ENCODE data around the gene SOWAHD. TPM values are rescaled to one million over a fixed set of nuclear protein-coding genes. Genes with fewer than 3 reads are reported as not detected.

The SOWAHD gene
- total RNA-seq, 2 donors from 2014 or later = not detected

- Histone ChIP-seq H3K36me3 (no peaks in the 10 kb centered on the region), H3K4me3 (no peak overlapping the region), H3K9me3 (no peaks in the 10 kb centered on the region), H3K4me1 (ENCODE audit: control insufficient read depth in 1 of 2, low read depth in 2 of 2) (no peaks in the 10 kb centered on the region), H3K27me3 (replicated peaks; ENCODE audit: insufficient read depth) (no peaks in the 10 kb centered on the region), H3K27ac (no peak overlapping the region)
- ATAC-seq (ENCODE audit: insufficient number of reproducible peaks, low FRiP score, low read depth) (no peak), DNase-seq (ENCODE audit: low spot score) (no peak)
- no peak for TF ChIP-seq CTCF (IDR thresholded peaks at IDR 0.05)
These were observed 17.3 kb downstream of the SOWAHD start for GRCh38 chrX:119775517-119776238.

GRCh38 chrX:119778829-119779228 lies 20.4 kb downstream of the SOWAHD start:
- Histone ChIP-seq H3K4me3 (no peak overlapping the region), H3K9me3 (no peaks in the 10 kb centered on the region), H3K4me1 (ENCODE audit: control insufficient read depth in 1 of 2, low read depth in 2 of 2) (no peaks in the 10 kb centered on the region), H3K27me3 (replicated peaks; ENCODE audit: insufficient read depth) (no peaks in the 10 kb centered on the region), H3K36me3 (no peaks in the 10 kb centered on the region), H3K27ac (no peak overlapping the region)
- no peak for ATAC-seq (ENCODE audit: insufficient number of reproducible peaks, low FRiP score, low read depth)
- DNase-seq (ENCODE audit: low spot score) = no peak
- no peak for TF ChIP-seq CTCF (IDR thresholded peaks at IDR 0.05)

- Histone ChIP-seq H3K27ac (no peak overlapping the region), H3K9me3 (no peaks in the 10 kb centered on the region), H3K36me3 (peaks cover 3% of the 10 kb centered on the region), H3K4me1 (ENCODE audit: control insufficient read depth in 1 of 2, low read depth in 2 of 2) (peaks cover 0 to 3% of the 10 kb centered on the region in 2 donors), H3K27me3 (replicated peaks; ENCODE audit: insufficient read depth) (no peaks in the 10 kb centered on the region), H3K4me3 (no peak overlapping the region)
- DNase-seq (ENCODE audit: low spot score) (no peak), ATAC-seq (ENCODE audit: insufficient number of reproducible peaks, low FRiP score, low read depth) (no peak)
- no peak for TF ChIP-seq CTCF (IDR thresholded peaks at IDR 0.05)
These were observed 24.6 kb downstream of the SOWAHD start for GRCh38 chrX:119783026-119783425.

GRCh38 chrX:119784747-119785446 lies 26.5 kb downstream of the SOWAHD start:
- no peak for DNase-seq (ENCODE audit: low spot score)
- H3K27me3 ChIP-seq (replicated peaks; ENCODE audit: insufficient read depth) = no peaks in the 10 kb centered on the region
- H3K36me3 ChIP-seq = peaks cover 11% of the 10 kb centered on the region
- H3K27ac ChIP-seq = no peak overlapping the region
- H3K4me3 ChIP-seq = no peak overlapping the region
- TF ChIP-seq CTCF (IDR thresholded peaks at IDR 0.05) = no peak
- ATAC-seq (ENCODE audit: insufficient number of reproducible peaks, low FRiP score, low read depth) = no peak
- H3K9me3 ChIP-seq = no peaks in the 10 kb centered on the region
- H3K4me1 ChIP-seq (ENCODE audit: control insufficient read depth in 1 of 2, low read depth in 2 of 2) = peaks cover 3 to 14% of the 10 kb centered on the region in 2 donors

- peak overlapping the region; percentile 86 to 96 for H3K27ac ChIP-seq
- ATAC-seq (ENCODE audit: insufficient number of reproducible peaks, low FRiP score, low read depth) = peak; percentile 38
- TF ChIP-seq CTCF (IDR thresholded peaks at IDR 0.05) = no peak
- H3K4me1 ChIP-seq (ENCODE audit: control insufficient read depth in 1 of 2, low read depth in 2 of 2) = peaks cover 3 to 20% of the 10 kb centered on the region in 2 donors
- no peaks in the 10 kb centered on the region for H3K9me3 ChIP-seq
- H3K4me3 ChIP-seq = peak overlapping the region; percentile 89
- no peaks in the 10 kb centered on the region for H3K27me3 ChIP-seq (replicated peaks; ENCODE audit: insufficient read depth)
- no peak for DNase-seq (ENCODE audit: low spot score)
- H3K36me3 ChIP-seq = peaks cover 8% of the 10 kb centered on the region
These were observed 32.6 kb downstream of the SOWAHD start for GRCh38 chrX:119790977-119791436.
